ENCODE results near the gene GDF9. TPM values are rescaled to one million over a fixed set of nuclear protein-coding genes. Genes with fewer than 3 reads are reported as not detected.
A peak's percentile ranks its signal among the peaks of the same experiment; 100 is the strongest.

The GDF9 gene
- total and polyA plus RNA-seq, 7 experiments from 2014 or later, result 0.43 to 2.0 (median 1.4) TPM

GRCh38 chr5:132824426-132824825 is 41.8 kb downstream of the GDF9 start:
- H3K4me3 Mint-ChIP-seq, result peak overlapping the region in 7 of 10 donors; percentile 21 to 67 (median 43)
- no peak overlapping the region for H3K27ac Mint-ChIP-seq
- intact Hi-C loops (cut with micrococcal nuclease), result no loop called here

GRCh38 chr5:132823481-132824050 is 42.7 kb downstream of the GDF9 start:
- H3K27me3 Mint-ChIP-seq, result peaks cover 34 to 63% (median 44%) of the 10 kb centered on the region in 5 donors
- H3K27me3 ChIP-seq (ENCODE audit: control insufficient read depth in 2 of 2, insufficient read depth in 2 of 2, low read length in 2 of 2), result peaks cover 3 to 20% of the 10 kb centered on the region in 2 donors
- no peak overlapping the region for H3K4me3 ChIP-seq (ENCODE audit: low read length)
- no peak for ATAC-seq
- ChIA-PET CTCF (interaction anchor here (1.1 to 1.7 kb wide), 2 partner anchors 11 to 296 kb away, joined by 3 to 5 read pairs; no protein-coding TSS in a partner anchor), POLR2A (interaction anchor here (0.7 kb wide), 1 partner anchor 112 kb away, joined by 3 read pairs; no protein-coding TSS in a partner anchor)
- DNase-seq, result no peak
- intact Hi-C loops (cut with micrococcal nuclease), result no loop called here
- H3K27ac Mint-ChIP-seq, result no peak overlapping the region
- H3K9me3 Mint-ChIP-seq, result no peaks in the 10 kb centered on the region
- no peak overlapping the region for H3K27ac ChIP-seq (ENCODE audit: low read depth, low read length)
- no peaks in the 10 kb centered on the region for H3K36me3 ChIP-seq (ENCODE audit: control insufficient read depth in 2 of 3, insufficient read depth in 3 of 3, low read length in 3 of 3)
- peaks cover 0 to 6% of the 10 kb centered on the region in 2 donors for H3K4me1 ChIP-seq (ENCODE audit: control insufficient read depth in 2 of 2, insufficient read depth in 2 of 2, low read length in 2 of 2)
- peaks cover 6 to 20% (median 12%) of the 10 kb centered on the region in 7 donors for H3K4me1 Mint-ChIP-seq
- no peaks in the 10 kb centered on the region for H3K9me3 ChIP-seq (ENCODE audit: control insufficient read depth in 2 of 3, low read length in 3 of 3)
- H3K4me3 Mint-ChIP-seq, result peak overlapping the region in 2 of 10 donors; percentile 32 to 54
- H3K36me3 Mint-ChIP-seq, result no peaks in the 10 kb centered on the region

More at GRCh38 chr5:132824426-132824825, 41.8 kb downstream of the GDF9 start:
- Histone ChIP-seq H3K36me3 (ENCODE audit: control insufficient read depth in 2 of 3, insufficient read depth in 3 of 3, low read length in 3 of 3) (no peaks in the 10 kb centered on the region), H3K27me3 (ENCODE audit: control insufficient read depth in 2 of 2, insufficient read depth in 2 of 2, low read length in 2 of 2) (peaks cover 3 to 20% of the 10 kb centered on the region in 2 donors), H3K9me3 (ENCODE audit: control insufficient read depth in 2 of 3, low read length in 3 of 3) (no peaks in the 10 kb centered on the region), H3K4me3 (ENCODE audit: low read length) (no peak overlapping the region), H3K27ac (ENCODE audit: low read depth, low read length) (no peak overlapping the region), H3K4me1 (ENCODE audit: control insufficient read depth in 2 of 2, insufficient read depth in 2 of 2, low read length in 2 of 2) (peaks cover 0 to 6% of the 10 kb centered on the region in 2 donors)
- POLR2A ChIA-PET, result no interaction called here
- DNase-seq (no peak), ATAC-seq (no peak)
- CTCF ChIA-PET, result interaction anchor here (0.6 to 1.7 kb wide), 3 partner anchors 10 to 297 kb away, joined by 3 to 5 read pairs (median 3); no protein-coding TSS in a partner anchor
- Mint-ChIP-seq H3K4me1 (peaks cover 2 to 22% (median 12%) of the 10 kb centered on the region in 7 donors), H3K36me3 (no peaks in the 10 kb centered on the region), H3K9me3 (no peaks in the 10 kb centered on the region), H3K27me3 (peaks cover 35 to 63% (median 41%) of the 10 kb centered on the region in 5 donors)

GRCh38 chr5:132822650-132823480 is 43.4 kb downstream of the GDF9 start:
- Histone ChIP-seq H3K9me3 (ENCODE audit: control insufficient read depth in 2 of 3, low read length in 3 of 3) (no peaks in the 10 kb centered on the region), H3K36me3 (ENCODE audit: control insufficient read depth in 2 of 3, insufficient read depth in 3 of 3, low read length in 3 of 3) (no peaks in the 10 kb centered on the region), H3K4me1 (ENCODE audit: control insufficient read depth in 2 of 2, insufficient read depth in 2 of 2, low read length in 2 of 2) (peaks cover 0 to 6% of the 10 kb centered on the region in 2 donors), H3K4me3 (ENCODE audit: low read length) (no peak overlapping the region), H3K27ac (ENCODE audit: low read depth, low read length) (no peak overlapping the region), H3K27me3 (ENCODE audit: control insufficient read depth in 2 of 2, insufficient read depth in 2 of 2, low read length in 2 of 2) (peaks cover 3 to 20% of the 10 kb centered on the region in 2 donors)
- POLR2A ChIA-PET, result interaction anchor here (0.7 kb wide), 1 partner anchor 111 kb away, joined by 3 read pairs; no protein-coding TSS in a partner anchor
- CTCF ChIA-PET, result no interaction called here
- Mint-ChIP-seq H3K4me3 (peak overlapping the region in 4 of 10 donors; percentile 23 to 58 (median 42)), H3K27me3 (peaks cover 32 to 60% (median 43%) of the 10 kb centered on the region in 5 donors), H3K36me3 (no peaks in the 10 kb centered on the region), H3K27ac (no peak overlapping the region), H3K4me1 (peaks cover 6 to 20% (median 12%) of the 10 kb centered on the region in 7 donors), H3K9me3 (no peaks in the 10 kb centered on the region)
- ATAC-seq (no peak), DNase-seq (no peak)
- intact Hi-C loops (cut with micrococcal nuclease), result no loop called here

DNA sequence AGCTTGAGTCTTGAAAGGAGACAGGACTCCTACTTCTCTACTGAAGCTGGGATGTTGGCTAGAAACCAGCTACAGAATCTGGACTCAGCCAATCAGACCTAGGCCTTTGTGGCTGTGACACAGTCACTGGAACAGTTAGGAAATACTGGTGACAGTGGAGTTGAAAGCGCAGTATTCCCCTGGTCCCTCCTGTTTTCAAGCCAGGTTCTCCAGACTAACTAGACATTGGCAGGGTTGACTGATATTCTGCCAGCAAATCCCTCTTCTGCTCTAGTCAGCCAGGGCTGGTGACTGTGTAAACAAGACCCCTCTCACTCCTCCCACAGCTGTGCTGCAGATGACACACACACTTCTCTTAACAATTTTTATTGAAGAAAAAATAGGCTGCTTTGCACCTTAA is 44.5 kb downstream of the GDF9 start:
- intact Hi-C loops (cut with micrococcal nuclease), result loop anchor here in 1 of 2 donors (2.0 kb wide), 1 partner anchor 231 kb away; no protein-coding TSS in a partner anchor
- no peak for ATAC-seq
- peaks cover 0 to 6% of the 10 kb centered on the region in 2 donors for H3K4me1 ChIP-seq (ENCODE audit: control insufficient read depth in 2 of 2, insufficient read depth in 2 of 2, low read length in 2 of 2)
- H3K27me3 ChIP-seq (ENCODE audit: control insufficient read depth in 2 of 2, insufficient read depth in 2 of 2, low read length in 2 of 2), result peaks cover 3 to 20% of the 10 kb centered on the region in 2 donors
- no peaks in the 10 kb centered on the region for H3K36me3 Mint-ChIP-seq
- no peak for DNase-seq
- no peak overlapping the region for H3K4me3 ChIP-seq (ENCODE audit: low read length)
- H3K27ac Mint-ChIP-seq, result no peak overlapping the region
- no peak overlapping the region for H3K4me3 Mint-ChIP-seq
- no peak overlapping the region for H3K27ac ChIP-seq (ENCODE audit: low read depth, low read length)
- no peaks in the 10 kb centered on the region for H3K9me3 Mint-ChIP-seq
- no peaks in the 10 kb centered on the region for H3K36me3 ChIP-seq (ENCODE audit: control insufficient read depth in 2 of 3, insufficient read depth in 3 of 3, low read length in 3 of 3)
- peaks cover 21 to 52% (median 32%) of the 10 kb centered on the region in 5 donors for H3K27me3 Mint-ChIP-seq
- ChIA-PET CTCF (interaction anchor here (0.8 to 2.1 kb wide), 2 partner anchors 14 to 295 kb away, joined by 5 to 22 read pairs; no protein-coding TSS in a partner anchor), POLR2A (no interaction called here)
- H3K4me1 Mint-ChIP-seq, result peaks cover 6 to 18% (median 12%) of the 10 kb centered on the region in 7 donors
- no peaks in the 10 kb centered on the region for H3K9me3 ChIP-seq (ENCODE audit: control insufficient read depth in 2 of 3, low read length in 3 of 3)

DNA sequence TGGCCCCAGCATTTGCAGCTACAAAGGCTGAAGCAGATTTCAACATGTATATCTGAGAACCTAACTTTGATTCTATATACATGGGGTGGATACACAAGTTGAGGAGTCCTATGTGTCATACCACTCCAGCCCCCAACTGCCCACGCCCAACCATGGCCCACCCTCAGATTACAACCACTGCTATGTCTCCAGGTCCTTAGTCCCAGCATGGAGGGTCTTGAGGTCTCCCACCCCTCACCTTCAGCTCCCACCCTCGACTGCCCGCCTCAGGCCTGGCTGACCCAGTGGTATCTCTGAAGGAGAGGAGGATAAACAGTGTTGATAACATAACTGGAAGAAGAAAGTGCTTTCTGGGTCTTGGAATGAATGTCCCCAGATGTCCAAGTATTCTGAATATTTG is 44.9 kb downstream of the GDF9 start:
- Histone ChIP-seq H3K27ac (ENCODE audit: low read depth, low read length) (no peak overlapping the region), H3K36me3 (ENCODE audit: control insufficient read depth in 2 of 3, insufficient read depth in 3 of 3, low read length in 3 of 3) (no peaks in the 10 kb centered on the region), H3K4me3 (ENCODE audit: low read length) (no peak overlapping the region), H3K4me1 (ENCODE audit: control insufficient read depth in 2 of 2, insufficient read depth in 2 of 2, low read length in 2 of 2) (peaks cover 0 to 6% of the 10 kb centered on the region in 2 donors), H3K9me3 (ENCODE audit: control insufficient read depth in 2 of 3, low read length in 3 of 3) (no peaks in the 10 kb centered on the region), H3K27me3 (ENCODE audit: control insufficient read depth in 2 of 2, insufficient read depth in 2 of 2, low read length in 2 of 2) (peaks cover 3 to 19% of the 10 kb centered on the region in 2 donors)
- Mint-ChIP-seq H3K4me1 (peaks cover 6 to 18% (median 12%) of the 10 kb centered on the region in 7 donors), H3K9me3 (no peaks in the 10 kb centered on the region), H3K27me3 (peaks cover 17 to 49% (median 27%) of the 10 kb centered on the region in 5 donors), H3K4me3 (no peak overlapping the region), H3K27ac (no peak overlapping the region), H3K36me3 (no peaks in the 10 kb centered on the region)
- ATAC-seq (no peak), DNase-seq (no peak)
- ChIA-PET POLR2A (no interaction called here), CTCF (interaction anchor here (0.8 to 2.9 kb wide), 5 partner anchors 14 to 437 kb away, joined by 3 to 22 read pairs (median 6); no protein-coding TSS in a partner anchor)
- intact Hi-C loops (cut with micrococcal nuclease), result loop anchor here in 1 of 2 donors (2.0 kb wide), 1 partner anchor 231 kb away; no protein-coding TSS in a partner anchor

- DNase-seq, result peak; percentile 60 to 86 (median 75)
- ChIA-PET POLR2A (interaction anchor here (0.7 to 1.4 kb wide), 3 partner anchors 46 to 293 kb away, joined by 3 read pairs; partner anchors contain the start of gene CCNI2), CTCF (interaction anchor here (0.6 to 2.9 kb wide), 13 partner anchors 9 to 494 kb away, joined by 3 to 22 read pairs (median 4); no protein-coding TSS in a partner anchor)
- Mint-ChIP-seq H3K4me1 (peaks cover 6 to 18% (median 10%) of the 10 kb centered on the region in 7 donors), H3K27me3 (peaks cover 13 to 51% (median 23%) of the 10 kb centered on the region in 5 donors), H3K4me3 (peak overlapping the region; percentile 5 to 86 (median 72)), H3K36me3 (no peaks in the 10 kb centered on the region), H3K9me3 (no peaks in the 10 kb centered on the region), H3K27ac (peak overlapping the region in 2 of 9 donors; percentile 16 to 33)
- Histone ChIP-seq H3K36me3 (ENCODE audit: control insufficient read depth in 2 of 3, insufficient read depth in 3 of 3, low read length in 3 of 3) (no peaks in the 10 kb centered on the region), H3K27ac (ENCODE audit: low read depth, low read length) (no peak overlapping the region), H3K4me1 (ENCODE audit: control insufficient read depth in 2 of 2, insufficient read depth in 2 of 2, low read length in 2 of 2) (peaks cover 0 to 6% of the 10 kb centered on the region in 2 donors), H3K9me3 (ENCODE audit: control insufficient read depth in 2 of 3, low read length in 3 of 3) (no peaks in the 10 kb centered on the region), H3K27me3 (ENCODE audit: control insufficient read depth in 2 of 2, insufficient read depth in 2 of 2, low read length in 2 of 2) (peaks cover 3 to 14% of the 10 kb centered on the region in 2 donors), H3K4me3 (ENCODE audit: low read length) (peak overlapping the region; percentile 34)
- intact Hi-C loops (cut with micrococcal nuclease), result loop anchor here (1.0 to 2.0 kb wide), 5 partner anchors 73 to 435 kb away; partner anchors contain the start of gene CCNI2 (in 2 of the 2)
- peak; percentile 93 for ATAC-seq
Measured at GRCh38 chr5:132820162-132820754, 46.0 kb downstream of the GDF9 start.
